ENCODE results near the gene ZNF419.

Gene ZNF419

DNA sequence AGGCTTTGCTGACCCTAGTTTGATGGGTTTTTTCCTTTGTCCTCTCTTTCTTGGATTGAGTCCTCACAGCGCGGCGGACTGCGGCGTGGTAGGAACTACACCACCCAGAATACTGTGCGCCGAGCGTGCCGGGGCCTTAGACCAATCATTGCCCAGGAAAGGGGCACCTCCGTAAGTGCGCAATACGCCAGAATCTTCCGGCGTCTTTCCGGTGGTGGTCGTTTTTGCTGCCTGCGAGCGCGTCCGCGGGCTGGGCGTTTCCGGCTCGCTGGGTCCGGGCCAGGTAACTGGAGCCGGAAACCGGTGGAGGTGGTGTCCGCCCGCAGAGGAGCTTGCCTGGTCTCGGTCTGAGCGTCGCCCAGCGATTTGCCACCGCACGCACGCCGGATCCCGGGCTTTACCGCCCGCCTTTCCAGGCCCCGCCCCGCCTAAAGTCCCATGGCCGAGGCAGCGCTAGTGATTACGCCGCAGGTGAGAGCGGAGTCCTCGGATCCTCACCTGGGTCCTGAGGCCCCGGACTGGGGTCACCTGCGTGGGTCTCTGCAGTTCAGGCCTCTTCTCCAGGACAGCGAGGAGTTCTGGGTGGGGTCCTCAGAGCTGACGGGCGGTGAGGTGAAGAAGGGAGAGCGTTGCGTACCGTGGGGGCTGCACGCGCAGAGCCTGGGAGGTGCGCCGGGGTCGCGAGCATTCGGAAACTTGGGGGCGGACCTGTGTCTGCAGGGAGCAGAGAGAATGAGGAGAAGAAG is 39.8 kb downstream of the ZNF419 start, which contains the start of gene ZNF549:
Gene ZNF549, plus strand, starts transcription at position 221 of the 746 bp plus-strand sequence. Its CDS starts 218 bp downstream, at position 439.
- DNase-seq (ENCODE audit: low spot score) (peak; percentile 74), FAIRE-seq (peak; percentile 63)

DNA sequence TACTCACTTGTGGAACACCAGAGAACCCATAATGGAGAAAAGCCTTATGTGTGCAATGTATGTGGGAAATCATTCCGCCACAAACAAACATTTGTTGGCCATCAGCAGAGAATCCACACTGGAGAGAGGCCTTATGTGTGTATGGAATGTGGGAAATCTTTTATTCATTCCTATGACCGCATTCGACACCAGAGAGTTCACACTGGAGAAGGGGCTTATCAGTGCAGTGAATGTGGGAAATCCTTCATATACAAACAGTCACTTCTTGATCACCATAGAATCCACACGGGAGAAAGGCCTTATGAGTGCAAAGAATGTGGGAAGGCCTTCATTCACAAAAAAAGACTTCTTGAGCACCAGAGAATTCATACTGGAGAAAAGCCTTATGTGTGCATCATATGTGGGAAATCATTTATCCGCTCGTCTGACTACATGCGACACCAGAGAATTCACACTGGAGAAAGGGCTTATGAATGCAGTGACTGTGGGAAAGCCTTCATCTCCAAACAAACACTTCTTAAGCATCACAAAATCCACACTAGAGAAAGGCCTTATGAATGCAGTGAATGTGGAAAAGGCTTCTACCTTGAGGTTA is 50.5 kb downstream of the ZNF419 start:
- no peak for DNase-seq (ENCODE audit: low spot score)
- no peak for FAIRE-seq
